NCI-H1694 treated with DMSO at 0.1 percent for 48 hours (cell line): ENCODE measurements around the gene ISM2.

Source experiments
- DNase-seq: peaks from one replicate; lab custom pipeline; 2025; lab: John Stamatoyannopoulos, UW

The ISM2 gene

DNA sequence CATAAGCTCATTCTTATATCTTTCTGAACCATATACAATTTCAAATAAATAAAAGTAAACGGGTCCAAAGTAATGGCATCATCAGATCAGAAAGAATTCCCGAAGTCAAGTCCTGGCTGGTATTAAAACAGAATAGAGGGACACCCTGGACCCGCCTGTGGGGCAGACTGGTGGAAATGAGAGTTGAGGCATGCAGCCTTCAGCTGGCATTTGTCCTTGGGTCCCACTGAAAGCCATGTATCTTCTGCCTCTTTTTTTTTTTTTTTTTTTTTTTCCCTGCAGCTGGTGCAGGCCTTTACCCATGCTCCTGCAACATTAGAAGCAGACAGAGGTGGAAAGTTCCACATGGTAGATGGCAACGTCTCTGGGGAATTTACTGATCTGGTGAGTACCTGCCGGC, 30.8 kb downstream of the ISM2 start:
- no peak for DNase-seq

DNA sequence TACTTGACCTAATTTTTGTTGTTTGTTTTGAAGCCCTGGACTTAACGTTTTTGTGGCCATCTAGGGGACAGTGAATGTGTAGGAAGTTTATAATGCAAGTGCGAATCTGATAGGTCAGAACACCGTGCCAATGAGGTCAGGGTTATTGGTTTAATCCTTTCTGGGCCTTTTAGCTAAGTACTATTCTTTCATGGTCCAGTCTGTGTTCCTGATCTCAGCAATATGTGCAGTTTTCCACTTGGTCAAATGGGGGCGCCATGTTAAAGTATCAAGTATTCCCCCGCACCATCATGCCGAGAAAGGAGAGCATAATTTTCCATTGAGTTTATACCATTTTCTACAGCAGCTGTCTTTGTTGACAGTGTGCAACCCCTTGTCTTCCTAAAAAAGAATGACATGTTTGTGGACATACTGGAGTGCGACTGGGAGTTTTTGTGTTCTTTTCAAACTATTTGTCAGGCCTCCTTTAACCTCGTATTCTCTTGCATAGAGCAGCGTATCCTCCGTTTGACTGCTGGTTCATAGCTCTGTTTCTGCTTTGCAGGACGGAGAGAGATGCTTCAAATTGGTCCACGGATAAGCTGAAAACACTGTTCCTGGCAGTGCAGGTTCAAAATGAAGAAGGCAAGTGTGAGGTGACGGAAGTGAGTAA, 39.4 kb downstream of the ISM2 start:
- peak; percentile 93 for DNase-seq

DNA sequence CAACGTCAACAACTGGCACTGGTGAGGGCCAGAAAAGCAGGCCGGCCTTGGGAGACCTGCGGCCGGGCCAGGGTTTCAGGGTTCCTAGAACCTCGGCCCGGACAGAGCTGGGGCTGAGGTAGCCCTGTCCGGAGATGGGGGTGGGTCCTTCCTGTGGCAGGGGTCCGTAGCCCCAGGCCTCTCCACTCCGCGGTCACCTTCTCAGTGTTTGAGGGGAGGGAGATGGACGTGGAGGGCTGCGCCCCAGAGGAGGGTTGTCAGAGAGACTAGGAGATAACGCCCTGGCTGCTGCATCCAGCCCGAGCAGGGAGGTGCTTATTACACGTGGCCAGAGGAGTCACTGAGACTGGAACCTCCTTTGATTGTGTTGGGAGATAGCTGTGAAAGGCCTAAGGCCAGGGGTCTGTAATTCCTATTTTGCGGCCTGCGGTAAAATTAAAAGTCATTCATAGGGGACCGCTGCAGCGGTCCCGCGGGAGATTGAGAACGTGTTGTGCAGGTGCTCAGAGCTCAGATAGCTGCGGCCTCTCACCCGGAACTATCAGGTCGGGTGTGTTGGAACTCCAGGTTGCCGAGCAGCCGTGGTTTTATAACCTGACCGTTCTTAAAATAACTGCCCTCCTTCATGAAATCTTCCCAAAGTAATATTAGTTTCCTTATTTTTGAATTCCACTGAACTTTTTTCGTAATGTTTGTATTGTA, 40.2 kb downstream of the ISM2 start:
- DNase-seq = peak; percentile 61

DNA sequence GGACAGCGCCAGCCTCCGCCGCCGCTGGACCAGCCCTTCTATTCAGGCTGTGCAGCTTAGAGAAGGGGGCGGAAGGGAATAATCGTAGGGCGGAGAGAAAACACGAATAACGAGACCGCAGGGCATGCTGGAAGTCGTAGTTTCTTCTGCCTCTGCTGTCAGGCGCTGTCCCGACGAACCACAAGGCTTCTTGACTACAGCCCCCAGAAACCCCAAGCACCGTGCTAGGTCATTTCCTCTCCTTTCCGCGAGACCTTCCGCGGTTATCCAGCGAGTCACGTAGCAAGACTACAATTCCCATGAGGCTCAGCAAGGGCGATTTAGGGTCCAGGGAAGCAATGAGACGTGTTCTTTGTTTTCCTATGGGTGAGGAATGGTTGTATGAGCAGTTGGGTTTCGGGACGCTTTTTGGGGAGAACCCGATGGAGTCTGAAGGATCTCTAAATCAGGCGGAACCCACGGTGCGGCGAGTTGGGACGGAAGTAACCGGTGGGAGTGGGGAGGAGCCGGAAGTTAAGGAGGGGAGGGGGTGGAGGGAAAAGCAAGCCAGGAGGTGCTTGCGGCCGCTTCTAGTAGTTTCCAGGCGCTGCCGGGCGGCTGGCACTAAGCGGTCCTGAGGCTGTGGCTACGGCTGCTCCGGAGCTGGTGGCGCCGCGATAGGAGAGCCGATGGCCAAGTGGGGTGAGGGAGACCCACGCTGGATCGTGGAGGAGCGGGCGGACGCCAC, 40.9 kb downstream of the ISM2 start, which contains the start of the genes AHSA1 and VIPAS39:
Gene AHSA1 (plus strand): TSS at position 572 of the 727 bp plus-strand sequence. CDS start 97 bp downstream, at position 669.
Gene VIPAS39 (minus strand): TSS at position 80 of the 727 bp plus-strand sequence. CDS start 3,499 bp downstream, outside the sequence.
- peak; percentile 100 for DNase-seq

DNA sequence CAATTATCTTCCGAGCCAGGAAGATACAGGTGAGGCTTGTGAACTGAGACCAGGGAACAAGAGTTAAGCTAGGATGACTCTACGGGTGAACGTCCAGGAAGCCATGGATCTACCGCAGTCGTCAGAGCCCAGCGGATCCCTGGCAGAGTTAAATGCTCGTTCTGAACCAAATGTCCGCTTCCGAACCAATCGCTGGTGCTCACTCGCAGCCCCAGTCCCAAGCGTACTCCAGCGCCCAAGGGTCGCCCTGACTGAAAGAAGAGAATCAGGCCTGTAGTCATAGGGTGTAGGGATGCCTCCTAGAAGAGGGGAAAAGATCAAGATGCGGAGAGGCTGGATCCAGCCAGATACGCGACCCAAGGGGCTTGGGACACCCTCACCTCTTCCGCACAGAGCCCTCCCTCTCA, 41.5 kb downstream of the ISM2 start:
- DNase-seq = no peak

DNA sequence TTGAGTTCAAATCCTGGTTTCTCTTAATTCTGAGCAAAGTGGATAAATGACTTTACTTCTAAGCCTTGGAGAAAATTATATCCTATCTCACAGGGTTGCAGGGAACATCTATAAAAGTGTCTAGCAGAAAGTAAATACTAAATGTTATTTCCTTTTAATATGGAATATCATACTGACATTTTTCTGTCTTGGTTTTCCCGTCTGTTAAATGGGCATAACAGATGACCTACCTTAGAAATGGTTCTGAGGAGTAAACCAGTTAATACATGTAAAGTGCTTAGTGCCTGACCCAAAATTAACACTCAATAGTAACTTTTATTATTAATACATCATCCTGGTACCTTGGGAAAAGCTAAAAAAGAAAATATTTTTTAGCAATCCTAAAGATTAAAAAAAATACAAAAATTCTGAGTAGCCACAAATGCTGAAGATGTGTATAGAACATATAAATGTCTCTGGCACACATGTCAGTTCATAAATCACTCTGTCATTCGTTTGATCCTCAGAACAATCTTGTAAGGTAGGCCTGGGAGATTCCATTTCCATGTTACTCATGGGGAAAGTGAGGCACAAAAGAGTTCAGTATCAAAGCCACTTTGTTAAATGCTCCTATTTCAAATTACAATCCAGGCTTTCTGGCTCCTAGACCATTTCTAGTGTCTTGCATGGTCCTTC, 42.5 kb downstream of the ISM2 start:
- no peak for DNase-seq

DNA sequence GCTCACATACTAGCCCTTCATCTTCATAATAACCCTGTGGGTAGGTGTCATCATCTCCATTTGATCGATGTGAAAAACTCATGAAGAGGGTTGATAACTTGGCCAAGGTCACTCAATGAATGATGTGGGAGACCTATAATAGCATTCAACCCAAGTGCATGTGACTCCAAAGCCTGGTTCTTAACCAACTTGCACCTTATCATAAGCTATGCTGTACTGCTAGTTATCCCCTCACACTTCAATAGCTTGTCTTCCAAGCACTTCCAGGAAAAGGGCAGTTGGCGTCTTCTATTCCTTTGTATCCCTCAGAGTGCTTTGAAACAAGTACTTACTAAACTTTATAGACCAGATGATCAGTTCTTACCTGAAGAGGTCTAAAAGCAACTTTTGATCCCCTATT, 56.4 kb downstream of the ISM2 start:
- no peak for DNase-seq

DNA sequence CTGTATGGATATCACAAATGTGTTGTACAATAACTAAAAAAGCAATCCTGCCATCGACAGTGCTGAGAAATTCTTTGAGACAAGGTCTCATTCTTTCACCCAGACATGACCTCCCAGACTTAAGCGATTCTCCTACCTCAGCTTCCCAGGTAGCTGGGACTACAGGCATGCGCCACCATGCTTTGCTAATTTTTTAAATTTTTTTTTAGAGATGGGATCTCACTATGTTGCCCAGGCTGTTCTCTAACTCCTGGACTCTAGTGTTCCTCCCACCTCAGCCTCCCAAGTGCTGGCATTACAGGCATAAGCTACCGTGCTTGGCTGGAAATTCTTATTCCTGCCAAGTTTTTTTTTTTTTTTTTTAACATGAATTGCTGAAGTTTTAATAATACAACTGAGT, 58.8 kb downstream of the ISM2 start:
- no peak for DNase-seq

DNA sequence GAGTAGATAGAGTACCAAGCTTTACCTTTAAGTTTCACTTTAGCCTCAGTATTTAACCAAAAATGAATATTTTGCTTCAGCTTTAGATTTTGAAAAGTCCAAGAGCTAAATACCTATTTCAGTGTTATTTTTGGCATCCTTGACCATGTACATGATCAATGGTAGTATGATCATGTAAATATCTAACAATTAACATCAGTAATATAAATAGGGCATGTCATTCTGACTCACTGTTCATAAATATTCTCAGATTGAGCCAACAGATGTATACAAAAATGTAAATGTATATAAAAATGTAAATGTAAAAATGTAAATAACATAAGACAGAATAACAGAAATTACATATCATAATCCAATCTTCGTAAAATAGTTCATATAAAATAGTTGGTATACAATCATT, 60.0 kb downstream of the ISM2 start:
- no peak for DNase-seq

DNA sequence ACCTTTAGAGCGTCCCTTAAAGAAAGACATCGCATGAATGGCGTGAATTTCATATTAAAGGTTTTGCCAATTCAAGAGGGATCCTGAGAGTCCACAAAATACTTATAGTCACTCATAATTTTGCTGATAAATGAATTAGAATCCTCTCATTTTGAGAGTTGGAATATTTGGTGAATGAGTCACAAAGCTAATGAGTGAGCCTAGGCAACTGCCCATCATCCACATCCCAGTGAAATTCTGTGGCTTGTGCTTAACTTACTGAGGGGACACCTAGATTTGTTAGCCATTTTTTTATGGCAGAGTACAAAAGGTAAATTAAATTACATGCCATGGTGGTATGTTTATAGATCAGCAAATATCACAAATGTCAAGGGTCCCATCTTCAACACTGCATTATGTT, 62.6 kb downstream of the ISM2 start:
- DNase-seq = no peak

DNA sequence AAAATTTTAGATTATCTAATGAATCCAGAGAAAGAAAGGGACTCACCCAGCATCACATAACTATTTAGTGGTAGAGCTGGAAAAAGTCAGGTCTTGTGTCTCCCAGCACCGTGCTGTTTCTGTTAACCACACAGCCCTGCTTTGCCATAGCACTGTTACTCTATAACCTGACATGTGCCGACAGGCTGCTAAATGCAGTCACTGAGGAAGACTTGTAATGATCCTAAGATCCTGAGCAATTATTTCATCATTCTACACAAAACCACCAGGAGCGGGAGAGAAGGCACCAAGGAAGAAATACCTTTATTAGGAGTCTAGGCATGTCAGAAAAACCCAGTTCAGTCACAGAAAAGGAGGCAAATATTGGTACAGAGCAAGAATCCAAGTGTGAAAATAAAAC, 72.2 kb downstream of the ISM2 start:
- no peak for DNase-seq

DNA sequence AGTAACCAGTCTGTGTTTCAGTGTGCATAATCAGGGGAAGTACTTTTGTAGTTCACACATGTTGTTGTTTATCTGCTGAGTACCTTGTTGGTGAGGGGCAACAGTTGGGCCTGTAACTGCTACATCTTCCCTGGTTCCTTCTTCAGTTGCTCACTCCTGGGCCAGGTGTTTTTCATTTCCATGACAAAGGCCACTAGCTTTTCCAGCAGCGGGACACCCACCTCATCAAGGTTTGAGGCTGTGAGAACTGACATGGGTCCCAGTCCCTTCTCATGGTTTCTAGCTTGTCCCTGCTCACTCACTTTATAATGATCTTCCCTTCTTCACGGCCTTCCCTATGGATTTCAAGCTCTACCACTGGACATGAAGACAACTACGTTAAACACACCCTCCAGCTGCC, 73.8 kb downstream of the ISM2 start:
- no peak for DNase-seq
